ENCODE measurements around the gene CTBP2. TPM values are rescaled to one million over a fixed set of nuclear protein-coding genes. Genes with fewer than 3 reads are reported as not detected.

The CTBP2 gene
- total RNA-seq, 1 experiment from 2014 or later, result 125 TPM

DNA sequence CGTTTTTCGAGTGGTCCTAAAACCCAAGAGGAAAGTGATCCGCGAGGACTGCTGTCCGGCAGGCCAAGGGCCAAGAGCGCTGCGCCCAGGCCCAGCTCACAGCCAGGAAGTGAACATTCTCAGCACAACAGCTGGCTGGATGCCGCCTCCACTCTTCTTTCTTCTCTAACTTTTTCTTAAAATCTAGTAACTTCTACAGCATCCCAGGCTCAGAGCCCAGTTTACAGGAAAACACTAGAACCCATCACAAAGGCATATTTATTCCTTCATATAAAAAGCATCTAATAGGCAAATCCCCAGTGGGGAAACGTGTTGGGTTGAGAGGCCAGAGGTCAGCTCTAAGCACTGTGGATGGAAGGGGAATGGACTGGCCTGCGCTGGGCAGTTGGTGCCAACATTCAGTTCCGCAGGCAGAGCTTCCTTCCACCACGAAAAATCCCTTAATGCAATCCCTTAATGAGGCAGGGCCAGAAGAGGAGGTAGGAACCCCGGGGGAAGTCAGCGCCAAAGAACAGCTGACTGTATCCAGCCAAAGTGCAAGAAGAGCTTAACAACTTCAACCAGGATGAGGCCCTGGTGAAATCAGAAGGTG is 143.7 kb downstream of the CTBP2 start:
- no peak overlapping the region for H3K4me3 ChIP-seq (ENCODE audit: low read depth in 2 of 2, low read length in 2 of 2)
- no peaks in the 10 kb centered on the region for H3K27me3 ChIP-seq (ENCODE audit: control insufficient read depth, insufficient read depth, low read length)
- no peak overlapping the region for H3K27ac ChIP-seq (ENCODE audit: low read length)
- ATAC-seq, result no peak
- DNase-seq (ENCODE audit: low read depth, low spot score), result no peak
- H3K36me3 ChIP-seq (ENCODE audit: control insufficient read depth, insufficient read depth, low read length), result no peaks in the 10 kb centered on the region; the same call in 1 of the 2 replicates
- in situ Hi-C loops (cut with HindIII; ENCODE audit: low pct_unique_long_range_greater_than_20kb, low sequenced_read_pairs), result no loop called here
- intact Hi-C loops (cut with micrococcal nuclease; ENCODE audit: unreplicated experiment), result no loop called here
- ChIA-PET POLR2A (no interaction called here), CTCF (no interaction called here)
- H3K4me1 ChIP-seq (ENCODE audit: control insufficient read depth, insufficient read depth, low read length), result no peaks in the 10 kb centered on the region
- no peaks in the 10 kb centered on the region for H3K9me3 ChIP-seq (ENCODE audit: control insufficient read depth, insufficient read depth, low read depth, low read length)
- no TSS peak for BruUV-seq (replicated peaks)
- TF ChIP-seq TCF7L2 (IDR thresholded peaks at IDR 0.05; ENCODE audit: low read depth, low read length), result no peak
- no peak for TF ChIP-seq SIN3A (IDR thresholded peaks at IDR 0.05; ENCODE audit: borderline replicate concordance, insufficient read depth, low read depth, low read length)
- TF ChIP-seq, protein P1, sequence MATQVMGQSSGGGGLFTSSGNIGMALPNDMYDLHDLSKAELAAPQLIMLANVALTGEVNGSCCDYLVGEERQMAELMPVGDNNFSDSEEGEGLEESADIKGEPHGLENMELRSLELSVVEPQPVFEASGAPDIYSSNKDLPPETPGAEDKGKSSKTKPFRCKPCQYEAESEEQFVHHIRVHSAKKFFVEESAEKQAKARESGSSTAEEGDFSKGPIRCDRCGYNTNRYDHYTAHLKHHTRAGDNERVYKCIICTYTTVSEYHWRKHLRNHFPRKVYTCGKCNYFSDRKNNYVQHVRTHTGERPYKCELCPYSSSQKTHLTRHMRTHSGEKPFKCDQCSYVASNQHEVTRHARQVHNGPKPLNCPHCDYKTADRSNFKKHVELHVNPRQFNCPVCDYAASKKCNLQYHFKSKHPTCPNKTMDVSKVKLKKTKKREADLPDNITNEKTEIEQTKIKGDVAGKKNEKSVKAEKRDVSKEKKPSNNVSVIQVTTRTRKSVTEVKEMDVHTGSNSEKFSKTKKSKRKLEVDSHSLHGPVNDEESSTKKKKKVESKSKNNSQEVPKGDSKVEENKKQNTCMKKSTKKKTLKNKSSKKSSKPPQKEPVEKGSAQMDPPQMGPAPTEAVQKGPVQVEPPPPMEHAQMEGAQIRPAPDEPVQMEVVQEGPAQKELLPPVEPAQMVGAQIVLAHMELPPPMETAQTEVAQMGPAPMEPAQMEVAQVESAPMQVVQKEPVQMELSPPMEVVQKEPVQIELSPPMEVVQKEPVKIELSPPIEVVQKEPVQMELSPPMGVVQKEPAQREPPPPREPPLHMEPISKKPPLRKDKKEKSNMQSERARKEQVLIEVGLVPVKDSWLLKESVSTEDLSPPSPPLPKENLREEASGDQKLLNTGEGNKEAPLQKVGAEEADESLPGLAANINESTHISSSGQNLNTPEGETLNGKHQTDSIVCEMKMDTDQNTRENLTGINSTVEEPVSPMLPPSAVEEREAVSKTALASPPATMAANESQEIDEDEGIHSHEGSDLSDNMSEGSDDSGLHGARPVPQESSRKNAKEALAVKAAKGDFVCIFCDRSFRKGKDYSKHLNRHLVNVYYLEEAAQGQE (IDR thresholded peaks at IDR 0.05; ENCODE audit: insufficient read depth in 1 of 2, low read depth in 2 of 2, low read length in 1 of 2), result no peak
- no peak for TF ChIP-seq POLR2AphosphoS5 (IDR thresholded peaks at IDR 0.05; ENCODE audit: low read depth, low read length)
- TF ChIP-seq, protein P2, sequence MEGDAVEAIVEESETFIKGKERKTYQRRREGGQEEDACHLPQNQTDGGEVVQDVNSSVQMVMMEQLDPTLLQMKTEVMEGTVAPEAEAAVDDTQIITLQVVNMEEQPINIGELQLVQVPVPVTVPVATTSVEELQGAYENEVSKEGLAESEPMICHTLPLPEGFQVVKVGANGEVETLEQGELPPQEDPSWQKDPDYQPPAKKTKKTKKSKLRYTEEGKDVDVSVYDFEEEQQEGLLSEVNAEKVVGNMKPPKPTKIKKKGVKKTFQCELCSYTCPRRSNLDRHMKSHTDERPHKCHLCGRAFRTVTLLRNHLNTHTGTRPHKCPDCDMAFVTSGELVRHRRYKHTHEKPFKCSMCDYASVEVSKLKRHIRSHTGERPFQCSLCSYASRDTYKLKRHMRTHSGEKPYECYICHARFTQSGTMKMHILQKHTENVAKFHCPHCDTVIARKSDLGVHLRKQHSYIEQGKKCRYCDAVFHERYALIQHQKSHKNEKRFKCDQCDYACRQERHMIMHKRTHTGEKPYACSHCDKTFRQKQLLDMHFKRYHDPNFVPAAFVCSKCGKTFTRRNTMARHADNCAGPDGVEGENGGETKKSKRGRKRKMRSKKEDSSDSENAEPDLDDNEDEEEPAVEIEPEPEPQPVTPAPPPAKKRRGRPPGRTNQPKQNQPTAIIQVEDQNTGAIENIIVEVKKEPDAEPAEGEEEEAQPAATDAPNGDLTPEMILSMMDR (IDR thresholded peaks at IDR 0.05), result no peak

DNA sequence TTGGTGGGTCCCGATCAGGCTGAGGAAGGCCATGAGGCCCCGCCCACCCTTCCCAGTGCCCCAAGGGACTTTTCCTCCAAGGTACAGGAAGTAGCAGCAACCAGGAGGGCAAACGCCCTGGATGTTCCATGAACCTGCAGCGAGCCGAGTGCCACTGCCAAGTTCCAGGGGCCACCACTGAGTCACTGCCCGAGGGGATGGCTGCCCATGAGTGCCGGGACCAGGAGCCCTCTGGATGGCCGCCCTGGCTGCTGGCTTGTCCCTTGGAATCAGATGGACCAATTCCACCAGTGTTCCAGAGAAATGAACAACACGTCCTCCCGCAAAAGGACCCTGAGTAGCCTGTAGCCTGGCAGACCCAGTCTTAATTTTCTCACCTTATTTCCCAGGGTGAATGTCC is 144.2 kb downstream of the CTBP2 start:
- POLR2A ChIA-PET, result no interaction called here
- H3K4me1 ChIP-seq (ENCODE audit: control insufficient read depth, insufficient read depth, low read length), result no peaks in the 10 kb centered on the region
- no TSS peak for BruUV-seq (replicated peaks)
- in situ Hi-C loops (cut with HindIII; ENCODE audit: low pct_unique_long_range_greater_than_20kb, low sequenced_read_pairs) (no loop called here), intact Hi-C loops (cut with micrococcal nuclease; ENCODE audit: unreplicated experiment) (no loop called here)
- no peaks in the 10 kb centered on the region for H3K27me3 ChIP-seq (ENCODE audit: control insufficient read depth, insufficient read depth, low read length)
- no peaks in the 10 kb centered on the region for H3K9me3 ChIP-seq (ENCODE audit: control insufficient read depth, insufficient read depth, low read depth, low read length)
- CTCF ChIA-PET, result no interaction called here
- TF ChIP-seq, protein P2 (IDR thresholded peaks at IDR 0.05), result no peak
- TF ChIP-seq TCF7L2 (IDR thresholded peaks at IDR 0.05; ENCODE audit: low read depth, low read length) (no peak), POLR2AphosphoS5 (IDR thresholded peaks at IDR 0.05; ENCODE audit: low read depth, low read length) (no peak), SIN3A (IDR thresholded peaks at IDR 0.05; ENCODE audit: borderline replicate concordance, insufficient read depth, low read depth, low read length) (no peak)
- TF ChIP-seq, protein P1 (IDR thresholded peaks at IDR 0.05; ENCODE audit: insufficient read depth in 1 of 2, low read depth in 2 of 2, low read length in 1 of 2), result no peak
- no peak for DNase-seq (ENCODE audit: low read depth, low spot score)
- H3K4me3 ChIP-seq (ENCODE audit: low read depth in 2 of 2, low read length in 2 of 2), result no peak overlapping the region
- no peak for ATAC-seq
- H3K27ac ChIP-seq (ENCODE audit: low read length), result no peak overlapping the region
- H3K36me3 ChIP-seq (ENCODE audit: control insufficient read depth, insufficient read depth, low read length), result no peaks in the 10 kb centered on the region; the same call in 1 of the 2 replicates

All from Panc1 (cell line).